ENCODE results near the gene AGPAT4.

The AGPAT4 gene

DNA sequence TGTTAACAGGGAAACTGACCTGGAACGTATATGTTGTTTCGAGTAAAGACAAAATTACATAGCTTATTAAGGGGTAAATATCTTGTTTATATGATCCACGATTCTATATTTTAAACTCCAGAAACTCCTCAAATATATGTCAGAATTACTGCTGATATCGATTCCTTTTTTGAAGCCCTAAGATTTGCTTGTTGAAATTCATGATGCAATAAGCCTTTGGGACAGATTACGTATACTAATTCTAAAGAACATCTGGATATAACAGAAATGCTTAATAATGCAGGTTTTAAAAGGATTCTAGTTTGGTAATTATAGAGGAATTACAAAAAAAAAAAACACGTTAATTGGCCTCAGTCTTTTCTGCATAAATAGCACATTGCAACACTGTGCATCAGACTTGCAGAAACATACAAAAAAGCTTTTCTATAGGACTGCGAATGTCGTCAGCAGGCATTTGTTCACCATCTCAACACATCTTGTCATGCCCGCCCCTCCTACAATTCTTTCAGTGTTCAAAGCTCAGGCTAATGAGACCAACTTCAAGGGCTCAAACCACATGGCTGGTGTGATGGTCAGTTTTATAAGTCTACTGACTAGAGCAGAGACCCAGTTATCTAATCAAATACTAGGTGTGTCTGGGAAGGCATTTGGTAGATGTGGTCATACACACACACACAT lies 74.9 kb downstream of the AGPAT4 start:
- no peak overlapping the region for H2BK5ac ChIP-seq (ENCODE audit: low read length)
- no peak overlapping the region for H4K8ac ChIP-seq (ENCODE audit: low read depth, low read length)
- H3K14ac ChIP-seq (ENCODE audit: low read length), result no peak overlapping the region
- H3K36me3 ChIP-seq (replicated peaks in 1 of 2; ENCODE audit: control insufficient read depth in 2 of 2, insufficient read depth in 2 of 2, low read length in 2 of 2), result peaks cover 10 to 29% of the 10 kb centered on the region in 2 donors
- H3K9me3 ChIP-seq (replicated peaks in 1 of 2; ENCODE audit: control insufficient read depth in 2 of 2, insufficient read depth in 1 of 2, low read depth in 1 of 2, low read length in 2 of 2), result peaks cover 3 to 4% of the 10 kb centered on the region in 2 donors
- no peak overlapping the region for H4K91ac ChIP-seq (ENCODE audit: low read depth, low read length, poor library complexity)
- H2BK120ac ChIP-seq (ENCODE audit: low read depth, low read length), result no peak overlapping the region
- H3K4me1 ChIP-seq (ENCODE audit: control insufficient read depth in 2 of 2, insufficient read depth in 1 of 2, low read depth in 1 of 2, low read length in 2 of 2), result no peaks in the 10 kb centered on the region
- no CpG with 5 or more reads among the region's 9 CpGs for WGBS, 2 donors (ENCODE audit: extremely low coverage in 2 of 2, insufficient read length in 2 of 2, insufficient replicate concordance in 1 of 2)
- no peak overlapping the region for H2AK5ac ChIP-seq (ENCODE audit: low read depth, low read length)
- H2BK15ac ChIP-seq (ENCODE audit: low read length), result no peak overlapping the region
- no peak overlapping the region for H2AFZ ChIP-seq (ENCODE audit: low read length)
- H3K23ac ChIP-seq (ENCODE audit: low read depth, low read length, poor library complexity), result no peak overlapping the region
- DNase-seq (ENCODE audit: low spot score), result no peak
- no peak overlapping the region for H3K18ac ChIP-seq (ENCODE audit: low read length)
- H3K27ac ChIP-seq (replicated peaks; ENCODE audit: low read length), result no peak overlapping the region
- H3K4ac ChIP-seq (ENCODE audit: low read length), result no peak overlapping the region
- peaks cover 4% of the 10 kb centered on the region for H3K79me1 ChIP-seq (ENCODE audit: low read depth, low read length)
- no peak overlapping the region for H2BK12ac ChIP-seq (ENCODE audit: low read length)
- no peaks in the 10 kb centered on the region for H3K27me3 ChIP-seq (ENCODE audit: control insufficient read depth in 3 of 3, insufficient read depth in 3 of 3, low read depth in 1 of 3, low read length in 3 of 3)
- H3K4me2 ChIP-seq (ENCODE audit: insufficient read depth, low read length, poor library complexity, severe bottlenecking), result no peak overlapping the region
- no peak overlapping the region for H3K9ac ChIP-seq (ENCODE audit: low read depth, low read length, poor library complexity)
- no peak overlapping the region for H3K4me3 ChIP-seq (ENCODE audit: low read length in 2 of 2)

DNA sequence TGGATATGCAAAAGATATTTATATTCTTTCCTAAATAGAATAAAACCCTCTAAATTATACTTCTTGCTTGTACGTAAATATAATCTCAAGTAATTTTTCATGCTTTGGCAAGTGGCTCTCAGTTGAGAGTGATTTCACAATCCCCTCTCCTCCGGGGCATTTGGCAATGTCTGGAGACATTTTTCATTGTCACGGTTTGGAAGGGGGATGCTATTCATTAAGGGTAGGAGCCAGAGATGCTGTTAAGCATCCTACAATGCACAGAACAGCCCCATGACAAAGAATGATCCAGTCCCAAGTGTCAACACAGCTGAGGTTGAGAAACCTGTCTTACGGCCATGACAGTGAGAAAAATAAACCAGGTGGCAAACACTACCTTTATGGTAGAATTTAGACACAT lies 75.7 kb downstream of the AGPAT4 start:
- WGBS, 2 donors (ENCODE audit: extremely low coverage in 2 of 2, insufficient read length in 2 of 2, insufficient replicate concordance in 1 of 2), result no CpG with 5 or more reads among the region's 4 CpGs

DNA sequence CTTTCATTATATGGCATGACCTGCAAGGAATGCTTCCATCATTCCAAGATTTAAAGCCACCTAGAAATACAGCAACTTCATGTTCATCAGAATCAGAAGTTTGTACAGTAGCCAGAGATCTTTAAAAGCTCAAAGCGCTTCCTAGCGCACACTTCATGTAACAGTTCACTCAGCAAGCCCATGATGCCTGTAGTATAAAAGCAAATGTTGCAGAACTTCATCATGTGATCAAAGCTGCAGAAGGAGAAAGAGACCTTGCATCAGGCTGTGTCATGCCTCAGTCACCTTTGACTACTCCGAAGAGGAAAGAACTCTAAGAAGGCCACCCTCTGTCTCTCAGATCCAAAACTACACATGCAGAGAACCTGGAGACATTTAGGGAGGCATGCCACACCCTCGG lies 78.5 kb downstream of the AGPAT4 start:
- WGBS, 2 donors (ENCODE audit: extremely low coverage in 2 of 2, insufficient read length in 2 of 2, insufficient replicate concordance in 1 of 2), result no CpG with 5 or more reads among the region's 4 CpGs

More for the DNA sequence above, 75.7 kb downstream of the AGPAT4 start:
- Histone ChIP-seq H2BK5ac (ENCODE audit: low read length) (no peak overlapping the region), H4K8ac (ENCODE audit: low read depth, low read length) (no peak overlapping the region), H3K9me3 (replicated peaks in 1 of 2; ENCODE audit: control insufficient read depth in 2 of 2, insufficient read depth in 1 of 2, low read depth in 1 of 2, low read length in 2 of 2) (peaks cover 8 to 10% of the 10 kb centered on the region in 2 donors), H3K14ac (ENCODE audit: low read length) (no peak overlapping the region), H4K91ac (ENCODE audit: low read depth, low read length, poor library complexity) (no peak overlapping the region), H2BK120ac (ENCODE audit: low read depth, low read length) (no peak overlapping the region), H3K27me3 (ENCODE audit: control insufficient read depth in 3 of 3, insufficient read depth in 3 of 3, low read depth in 1 of 3, low read length in 3 of 3) (no peaks in the 10 kb centered on the region), H2BK12ac (ENCODE audit: low read length) (no peak overlapping the region), H3K18ac (ENCODE audit: low read length) (no peak overlapping the region), H2AFZ (ENCODE audit: low read length) (no peak overlapping the region), H3K4ac (ENCODE audit: low read length) (no peak overlapping the region), H3K36me3 (replicated peaks in 1 of 2; ENCODE audit: control insufficient read depth in 2 of 2, insufficient read depth in 2 of 2, low read length in 2 of 2) (peaks cover 10 to 29% of the 10 kb centered on the region in 2 donors), H3K4me1 (ENCODE audit: control insufficient read depth in 2 of 2, insufficient read depth in 1 of 2, low read depth in 1 of 2, low read length in 2 of 2) (no peaks in the 10 kb centered on the region), H3K23ac (ENCODE audit: low read depth, low read length, poor library complexity) (no peak overlapping the region), H3K27ac (replicated peaks; ENCODE audit: low read length) (no peak overlapping the region), H3K4me3 (ENCODE audit: low read length in 2 of 2) (no peak overlapping the region), H3K4me2 (ENCODE audit: insufficient read depth, low read length, poor library complexity, severe bottlenecking) (no peak overlapping the region), H3K79me1 (ENCODE audit: low read depth, low read length) (peaks cover 4% of the 10 kb centered on the region), H2BK15ac (ENCODE audit: low read length) (no peak overlapping the region), H3K9ac (ENCODE audit: low read depth, low read length, poor library complexity) (no peak overlapping the region), H2AK5ac (ENCODE audit: low read depth, low read length) (no peak overlapping the region)
- no peak for DNase-seq (ENCODE audit: low spot score)

DNA sequence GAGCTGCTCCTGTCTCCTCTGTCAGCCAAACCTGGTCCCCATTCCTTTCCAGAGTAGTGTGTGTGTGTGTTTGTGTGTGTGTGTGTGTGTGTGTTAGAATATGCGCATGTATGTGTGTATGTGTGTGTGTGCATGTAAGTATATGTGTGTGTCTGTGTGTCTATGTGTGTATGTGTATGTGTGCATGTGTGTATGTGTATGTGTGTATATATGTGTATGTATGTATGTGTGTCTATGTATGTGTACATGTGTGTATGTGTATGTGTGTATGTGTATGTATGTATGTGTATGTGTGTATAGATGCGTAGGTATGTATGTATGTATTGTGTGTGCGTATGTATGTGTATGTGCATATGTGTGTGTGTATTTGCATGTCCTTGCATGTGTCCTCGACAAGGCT lies 79.5 kb downstream of the AGPAT4 start:
- no peak overlapping the region for H2BK5ac ChIP-seq (ENCODE audit: low read length)
- H3K14ac ChIP-seq (ENCODE audit: low read length), result no peak overlapping the region
- H2BK15ac ChIP-seq (ENCODE audit: low read length), result no peak overlapping the region
- H2BK12ac ChIP-seq (ENCODE audit: low read length), result no peak overlapping the region
- H2BK120ac ChIP-seq (ENCODE audit: low read depth, low read length), result no peak overlapping the region
- no peak overlapping the region for H3K18ac ChIP-seq (ENCODE audit: low read length)
- H3K4me3 ChIP-seq (ENCODE audit: low read length in 2 of 2), result peak overlapping the region in 1 of 2 donors; percentile 61
- H3K9me3 ChIP-seq (replicated peaks in 1 of 2; ENCODE audit: control insufficient read depth in 2 of 2, insufficient read depth in 1 of 2, low read depth in 1 of 2, low read length in 2 of 2), result peaks cover 8 to 32% of the 10 kb centered on the region in 2 donors
- no peak overlapping the region for H2AK5ac ChIP-seq (ENCODE audit: low read depth, low read length)
- no peak overlapping the region for H3K27ac ChIP-seq (replicated peaks; ENCODE audit: low read length)
- peaks cover 4% of the 10 kb centered on the region for H3K79me1 ChIP-seq (ENCODE audit: low read depth, low read length)
- no peak overlapping the region for H4K8ac ChIP-seq (ENCODE audit: low read depth, low read length)
- H3K9ac ChIP-seq (ENCODE audit: low read depth, low read length, poor library complexity), result peak overlapping the region; percentile 38
- no peak overlapping the region for H4K91ac ChIP-seq (ENCODE audit: low read depth, low read length, poor library complexity)
- H3K23ac ChIP-seq (ENCODE audit: low read depth, low read length, poor library complexity), result no peak overlapping the region
- H3K4me1 ChIP-seq (ENCODE audit: control insufficient read depth in 2 of 2, insufficient read depth in 1 of 2, low read depth in 1 of 2, low read length in 2 of 2), result no peaks in the 10 kb centered on the region
- WGBS, 2 donors (ENCODE audit: extremely low coverage in 2 of 2, insufficient read length in 2 of 2, insufficient replicate concordance in 1 of 2), result 100% methylated on average over 2 of the region's 4 CpGs; no CpG with 5 or more reads in 1 of the 2 donors
- no peak for DNase-seq (ENCODE audit: low spot score)
- H3K36me3 ChIP-seq (replicated peaks in 1 of 2; ENCODE audit: control insufficient read depth in 2 of 2, insufficient read depth in 2 of 2, low read length in 2 of 2), result peaks cover 6 to 10% of the 10 kb centered on the region in 2 donors
- no peaks in the 10 kb centered on the region for H3K27me3 ChIP-seq (ENCODE audit: control insufficient read depth in 3 of 3, insufficient read depth in 3 of 3, low read depth in 1 of 3, low read length in 3 of 3)
- H3K4me2 ChIP-seq (ENCODE audit: insufficient read depth, low read length, poor library complexity, severe bottlenecking), result no peak overlapping the region
- H3K4ac ChIP-seq (ENCODE audit: low read length), result no peak overlapping the region
- H2AFZ ChIP-seq (ENCODE audit: low read length), result no peak overlapping the region

More for the DNA sequence above, 78.5 kb downstream of the AGPAT4 start:
- DNase-seq (ENCODE audit: low spot score), result no peak
- Histone ChIP-seq H3K79me1 (ENCODE audit: low read depth, low read length) (peaks cover 4% of the 10 kb centered on the region), H4K91ac (ENCODE audit: low read depth, low read length, poor library complexity) (no peak overlapping the region), H3K27me3 (ENCODE audit: control insufficient read depth in 3 of 3, insufficient read depth in 3 of 3, low read depth in 1 of 3, low read length in 3 of 3) (no peaks in the 10 kb centered on the region), H2AK5ac (ENCODE audit: low read depth, low read length) (no peak overlapping the region), H3K4me1 (ENCODE audit: control insufficient read depth in 2 of 2, insufficient read depth in 1 of 2, low read depth in 1 of 2, low read length in 2 of 2) (no peaks in the 10 kb centered on the region), H3K36me3 (replicated peaks in 1 of 2; ENCODE audit: control insufficient read depth in 2 of 2, insufficient read depth in 2 of 2, low read length in 2 of 2) (peaks cover 6 to 10% of the 10 kb centered on the region in 2 donors), H2BK12ac (ENCODE audit: low read length) (no peak overlapping the region), H3K9me3 (replicated peaks in 1 of 2; ENCODE audit: control insufficient read depth in 2 of 2, insufficient read depth in 1 of 2, low read depth in 1 of 2, low read length in 2 of 2) (peaks cover 8 to 26% of the 10 kb centered on the region in 2 donors), H3K27ac (replicated peaks; ENCODE audit: low read length) (no peak overlapping the region), H3K18ac (ENCODE audit: low read length) (no peak overlapping the region), H4K8ac (ENCODE audit: low read depth, low read length) (no peak overlapping the region), H3K14ac (ENCODE audit: low read length) (no peak overlapping the region), H3K23ac (ENCODE audit: low read depth, low read length, poor library complexity) (no peak overlapping the region), H3K4me3 (ENCODE audit: low read length in 2 of 2) (no peak overlapping the region), H3K4me2 (ENCODE audit: insufficient read depth, low read length, poor library complexity, severe bottlenecking) (no peak overlapping the region), H3K9ac (ENCODE audit: low read depth, low read length, poor library complexity) (no peak overlapping the region), H2BK15ac (ENCODE audit: low read length) (no peak overlapping the region), H3K4ac (ENCODE audit: low read length) (no peak overlapping the region), H2BK5ac (ENCODE audit: low read length) (no peak overlapping the region), H2BK120ac (ENCODE audit: low read depth, low read length) (no peak overlapping the region), H2AFZ (ENCODE audit: low read length) (no peak overlapping the region)

Data from neuronal stem cell (in vitro differentiated cells).